ENCODE results near the gene ANKFY1. TPM values are rescaled to one million over a fixed set of nuclear protein-coding genes. Genes with fewer than 3 reads are reported as not detected.

The ANKFY1 gene
- total and polyA plus RNA-seq, 9 donors: 13.7 to 65.1 (median 45.7) TPM

GRCh38 chr17:4177806-4178205 lies 86.0 kb downstream of the ANKFY1 start:
- TF ChIP-seq EP300 (IDR thresholded peaks at IDR 0.05) (no peak), POLR2A (IDR thresholded peaks at IDR 0.05) (no peak), CTCF (IDR thresholded peaks at IDR 0.05) (no peak)
- H3K9me3 ChIP-seq: no peaks in the 10 kb centered on the region
- no peak overlapping the region for H3K27ac ChIP-seq
- intact Hi-C loops (cut with DNase I): no loop called here
- WGBS, 3 donors: 95 to 98% (median 95%) methylated on average over 21 of the region's 21 CpGs
- no peaks in the 10 kb centered on the region for H3K27me3 ChIP-seq
- H3K36me3 ChIP-seq: no peaks in the 10 kb centered on the region
- H3K4me3 ChIP-seq: no peak overlapping the region
- no peaks in the 10 kb centered on the region for H3K4me1 ChIP-seq (ENCODE audit: insufficient read depth)
- peak in 1 of 5 donors; percentile 26 for DNase-seq

- H3K36me3 ChIP-seq: no peaks in the 10 kb centered on the region
- no peak for TF ChIP-seq EP300 (IDR thresholded peaks at IDR 0.05)
- TF ChIP-seq POLR2A (IDR thresholded peaks at IDR 0.05): no peak
- no peak for TF ChIP-seq CTCF (IDR thresholded peaks at IDR 0.05)
- DNase-seq: peak in 1 of 5 donors; percentile 9
Measured at GRCh38 chr17:4176808-4177472, 86.8 kb downstream of the ANKFY1 start.

GRCh38 chr17:4175921-4176807 lies 87.6 kb downstream of the ANKFY1 start:
- H3K27ac ChIP-seq: no peak overlapping the region
- H3K9me3 ChIP-seq: no peaks in the 10 kb centered on the region
- H3K36me3 ChIP-seq: no peaks in the 10 kb centered on the region
- no peaks in the 10 kb centered on the region for H3K27me3 ChIP-seq
- WGBS, 3 donors: 58 to 70% (median 66%) methylated on average over 25 of the region's 25 CpGs
- no peak for DNase-seq
- H3K4me1 ChIP-seq (ENCODE audit: insufficient read depth): no peaks in the 10 kb centered on the region
- intact Hi-C loops (cut with DNase I): no loop called here
- H3K4me3 ChIP-seq: no peak overlapping the region
- TF ChIP-seq EP300 (IDR thresholded peaks at IDR 0.05): no peak
- TF ChIP-seq CTCF (IDR thresholded peaks at IDR 0.05): no peak
- no peak for TF ChIP-seq POLR2A (IDR thresholded peaks at IDR 0.05)

More at GRCh38 chr17:4176808-4177472, 86.8 kb downstream of the ANKFY1 start:
- H3K4me3 ChIP-seq: no peak overlapping the region
- H3K27me3 ChIP-seq: no peaks in the 10 kb centered on the region
- H3K4me1 ChIP-seq (ENCODE audit: insufficient read depth): no peaks in the 10 kb centered on the region
- WGBS, 3 donors: 83 to 92% (median 84%) methylated on average over 12 of the region's 12 CpGs
- H3K27ac ChIP-seq: no peak overlapping the region
- intact Hi-C loops (cut with DNase I): no loop called here
- H3K9me3 ChIP-seq: no peaks in the 10 kb centered on the region

GRCh38 chr17:4174556-4174955 lies 89.2 kb downstream of the ANKFY1 start:
- WGBS, 3 donors: 83 to 85% (median 83%) methylated on average over 3 of the region's 3 CpGs
- H3K4me3 ChIP-seq: no peak overlapping the region
- H3K27me3 ChIP-seq: no peaks in the 10 kb centered on the region
- TF ChIP-seq CTCF (IDR thresholded peaks at IDR 0.05) (no peak), EP300 (IDR thresholded peaks at IDR 0.05) (no peak), POLR2A (IDR thresholded peaks at IDR 0.05) (no peak)
- intact Hi-C loops (cut with DNase I): no loop called here
- no peak overlapping the region for H3K27ac ChIP-seq
- H3K4me1 ChIP-seq (ENCODE audit: insufficient read depth): no peaks in the 10 kb centered on the region
- H3K9me3 ChIP-seq: no peaks in the 10 kb centered on the region
- H3K36me3 ChIP-seq: no peaks in the 10 kb centered on the region
- no peak for DNase-seq
